Measurements from ENCODE around the gene HMGN1. TPM values are rescaled to one million over a fixed set of nuclear protein-coding genes. Genes with fewer than 3 reads are reported as not detected.

Gene HMGN1
- total RNA-seq, 6 experiments from 2014 or later = 34.6 to 71.6 (median 63.9) TPM

GRCh38 chr21:39364949-39365348, 16.1 kb upstream of the HMGN1 start:
- Histone ChIP-seq H3K4me3 (no peak overlapping the region), H3K36me3 (no peaks in the 10 kb centered on the region), H3K27me3 (no peaks in the 10 kb centered on the region), H3K4me1 (no peaks in the 10 kb centered on the region), H3K9me3 (no peaks in the 10 kb centered on the region), H3K27ac (no peak overlapping the region)
- no peak for ATAC-seq
- DNase-seq = no peak
- intact Hi-C loops (cut with DNase I) = no loop called here
- WGBS (ENCODE audit: insufficient coverage, low coverage, low lambda C conversion rate, missing lambda C conversion rate) = 98% methylated on average over 4 of the region's 4 CpGs
- TF ChIP-seq CTCF (IDR thresholded peaks at IDR 0.05) (no peak), POLR2A (IDR thresholded peaks at IDR 0.05) (no peak)

GRCh38 chr21:39363607-39364555, 15.0 kb upstream of the HMGN1 start:
- ATAC-seq = no peak
- no peaks in the 10 kb centered on the region for H3K4me1 ChIP-seq
- 67% methylated on average over 6 of the region's 6 CpGs for WGBS (ENCODE audit: insufficient coverage, low coverage, low lambda C conversion rate, missing lambda C conversion rate)

GRCh38 chr21:39362733-39363132, 13.8 kb upstream of the HMGN1 start:
- H3K4me3 ChIP-seq = no peak overlapping the region
- no peak overlapping the region for H3K27ac ChIP-seq
- TF ChIP-seq CTCF (IDR thresholded peaks at IDR 0.05) (no peak), POLR2A (IDR thresholded peaks at IDR 0.05) (no peak)
- H3K9me3 ChIP-seq = no peaks in the 10 kb centered on the region
- no peaks in the 10 kb centered on the region for H3K4me1 ChIP-seq
- intact Hi-C loops (cut with DNase I) = no loop called here
- ATAC-seq = no peak
- WGBS (ENCODE audit: insufficient coverage, low coverage, low lambda C conversion rate, missing lambda C conversion rate) = 100% methylated on average over 2 of the region's 3 CpGs
- DNase-seq = no peak
- no peaks in the 10 kb centered on the region for H3K36me3 ChIP-seq
- no peaks in the 10 kb centered on the region for H3K27me3 ChIP-seq

More at GRCh38 chr21:39363607-39364555, 15.0 kb upstream of the HMGN1 start:
- H3K36me3 ChIP-seq = no peaks in the 10 kb centered on the region
- no peak overlapping the region for H3K27ac ChIP-seq
- no peaks in the 10 kb centered on the region for H3K27me3 ChIP-seq
- no peaks in the 10 kb centered on the region for H3K9me3 ChIP-seq
- DNase-seq = no peak
- H3K4me3 ChIP-seq = no peak overlapping the region
- no peak for TF ChIP-seq POLR2A (IDR thresholded peaks at IDR 0.05)
- no peak for TF ChIP-seq CTCF (IDR thresholded peaks at IDR 0.05)
- intact Hi-C loops (cut with DNase I) = no loop called here

GRCh38 chr21:39359382-39359781, 10.5 kb upstream of the HMGN1 start:
- intact Hi-C loops (cut with DNase I) = no loop called here
- no peaks in the 10 kb centered on the region for H3K36me3 ChIP-seq
- DNase-seq = no peak

More at GRCh38 chr21:39359382-39359781, 10.5 kb upstream of the HMGN1 start:
- H3K9me3 ChIP-seq = no peaks in the 10 kb centered on the region
- WGBS (ENCODE audit: insufficient coverage, low coverage, low lambda C conversion rate, missing lambda C conversion rate) = 62% methylated on average over 1 of the region's 4 CpGs
- H3K27me3 ChIP-seq = no peaks in the 10 kb centered on the region
- no peak overlapping the region for H3K4me3 ChIP-seq
- no peak for TF ChIP-seq CTCF (IDR thresholded peaks at IDR 0.05)
- TF ChIP-seq POLR2A (IDR thresholded peaks at IDR 0.05) = no peak
- no peaks in the 10 kb centered on the region for H3K4me1 ChIP-seq
- no peak overlapping the region for H3K27ac ChIP-seq
- ATAC-seq = no peak

Data from right lobe of liver (tissue), 6 donors.